Measurements from ENCODE around the gene EDIL3.

- TF ChIP-seq POLR2A (IDR thresholded peaks at IDR 0.05) = no peak
- TF ChIP-seq CTCF (IDR thresholded peaks at IDR 0.05) = no peak
- no peak for TF ChIP-seq POLR2AphosphoS5 (IDR thresholded peaks at IDR 0.05)
Measured at GRCh38 chr5:84063041-84063440, 321.6 kb downstream of the EDIL3 start.

All from suprapubic skin (tissue), 4 donors.